NB4 (cell line): ENCODE results near the gene SLC25A21.

ENCODE experiments used
- MYC ChIP-seq: IDR thresholded peaks from 2 replicates; pipeline ENCODE4 v1.6.1; 2011; ENCODE audit warnings: low read depth, low read length
- POLR2A ChIP-seq: IDR thresholded peaks from 2 replicates; pipeline ENCODE4 v1.6.1; 2011; ENCODE audit warnings: mild to moderate bottlenecking; ENCODE audit not compliant: insufficient read length; ENCODE audit errors: extremely low read depth
- TF ChIP-seq, protein P1 (sequence below): IDR thresholded peaks from one replicate; pipeline ENCODE4 v1.5.1; 2012; ENCODE audit warnings: low read depth, low read length
- TF ChIP-seq, protein P2 (sequence below): IDR thresholded peaks from 2 replicates; pipeline ENCODE4 v1.6.1; 2011; ENCODE audit warnings: low read depth, low read length

- TF ChIP-seq, protein P1, sequence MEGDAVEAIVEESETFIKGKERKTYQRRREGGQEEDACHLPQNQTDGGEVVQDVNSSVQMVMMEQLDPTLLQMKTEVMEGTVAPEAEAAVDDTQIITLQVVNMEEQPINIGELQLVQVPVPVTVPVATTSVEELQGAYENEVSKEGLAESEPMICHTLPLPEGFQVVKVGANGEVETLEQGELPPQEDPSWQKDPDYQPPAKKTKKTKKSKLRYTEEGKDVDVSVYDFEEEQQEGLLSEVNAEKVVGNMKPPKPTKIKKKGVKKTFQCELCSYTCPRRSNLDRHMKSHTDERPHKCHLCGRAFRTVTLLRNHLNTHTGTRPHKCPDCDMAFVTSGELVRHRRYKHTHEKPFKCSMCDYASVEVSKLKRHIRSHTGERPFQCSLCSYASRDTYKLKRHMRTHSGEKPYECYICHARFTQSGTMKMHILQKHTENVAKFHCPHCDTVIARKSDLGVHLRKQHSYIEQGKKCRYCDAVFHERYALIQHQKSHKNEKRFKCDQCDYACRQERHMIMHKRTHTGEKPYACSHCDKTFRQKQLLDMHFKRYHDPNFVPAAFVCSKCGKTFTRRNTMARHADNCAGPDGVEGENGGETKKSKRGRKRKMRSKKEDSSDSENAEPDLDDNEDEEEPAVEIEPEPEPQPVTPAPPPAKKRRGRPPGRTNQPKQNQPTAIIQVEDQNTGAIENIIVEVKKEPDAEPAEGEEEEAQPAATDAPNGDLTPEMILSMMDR, result no peak
- TF ChIP-seq POLR2A (no peak), MYC (no peak)
- TF ChIP-seq, protein P2, sequence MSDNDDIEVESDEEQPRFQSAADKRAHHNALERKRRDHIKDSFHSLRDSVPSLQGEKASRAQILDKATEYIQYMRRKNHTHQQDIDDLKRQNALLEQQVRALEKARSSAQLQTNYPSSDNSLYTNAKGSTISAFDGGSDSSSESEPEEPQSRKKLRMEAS, result no peak
Measured at GRCh38 chr14:37027188-37027824, 145.1 kb downstream of the SLC25A21 start.
